ENCODE data around the gene SPATS2L.

Gene SPATS2L

GRCh38 chr2:200461846-200462710 is 155.6 kb downstream of the SPATS2L start:
- Histone ChIP-seq H3F3A (ENCODE audit: low read depth) (no peaks in the 10 kb centered on the region), H3K4me3 (ENCODE audit: low read length, poor library complexity, severe bottlenecking) (no peak overlapping the region), H2AFZ (ENCODE audit: low read length) (no peak overlapping the region), H3K9ac (ENCODE audit: low read depth, low read length, poor library complexity, severe bottlenecking) (no peak overlapping the region), H3K27me3 (ENCODE audit: insufficient read depth, low read length, poor library complexity, severe bottlenecking) (no peaks in the 10 kb centered on the region), H3K79me2 (ENCODE audit: insufficient read depth, low read length) (no peaks in the 10 kb centered on the region), H3K4me2 (ENCODE audit: low read depth, low read length, poor library complexity, severe bottlenecking) (no peak overlapping the region), H3K36me3 (ENCODE audit: insufficient read depth, low read length) (no peaks in the 10 kb centered on the region), H3K9me2 (replicated peaks; ENCODE audit: low read depth, low read length) (no peaks in the 10 kb centered on the region), H4K20me1 (ENCODE audit: insufficient read depth, low read length, poor library complexity, severe bottlenecking) (no peaks in the 10 kb centered on the region), H3K4me1 (ENCODE audit: insufficient read depth, low read length, poor library complexity, severe bottlenecking) (peaks cover 13% of the 10 kb centered on the region), H3K9me3 (ENCODE audit: insufficient read depth, low read depth, low read length) (no peaks in the 10 kb centered on the region)
- TF ChIP-seq EZH2phosphoT487 (IDR thresholded peaks at IDR 0.05; ENCODE audit: borderline replicate concordance) (no peak), CTCF (conservative IDR thresholded peaks at IDR 0.05; ENCODE audit: low read length) (no peak)

DNA sequence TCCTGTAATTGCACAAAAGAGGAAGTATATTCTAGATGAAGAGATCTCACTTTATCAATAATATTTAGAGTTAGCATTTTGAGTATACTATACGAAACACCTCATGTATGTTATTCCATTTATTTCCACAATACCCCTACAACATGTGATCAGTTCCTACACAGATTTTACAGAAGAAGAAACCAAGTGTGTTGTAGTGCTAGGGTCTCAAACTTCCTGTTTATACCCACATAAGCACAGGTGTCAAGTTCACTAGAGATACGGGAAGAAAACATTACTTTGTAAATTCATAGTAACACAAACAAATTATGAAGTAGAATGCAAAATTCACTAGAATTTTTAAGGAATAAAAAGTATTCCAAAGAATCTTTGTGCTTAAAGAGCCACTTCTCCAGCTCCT is 157.0 kb downstream of the SPATS2L start:
- TF ChIP-seq EZH2phosphoT487 (IDR thresholded peaks at IDR 0.05; ENCODE audit: borderline replicate concordance) (no peak), CTCF (conservative IDR thresholded peaks at IDR 0.05; ENCODE audit: low read length) (no peak)
- H4K20me1 ChIP-seq (ENCODE audit: insufficient read depth, low read length, poor library complexity, severe bottlenecking): no peaks in the 10 kb centered on the region
- no peaks in the 10 kb centered on the region for H3K36me3 ChIP-seq (ENCODE audit: insufficient read depth, low read length)
- H3K9me2 ChIP-seq (replicated peaks; ENCODE audit: low read depth, low read length): no peaks in the 10 kb centered on the region
- H3K27me3 ChIP-seq (ENCODE audit: insufficient read depth, low read length, poor library complexity, severe bottlenecking): no peaks in the 10 kb centered on the region
- no peaks in the 10 kb centered on the region for H3K79me2 ChIP-seq (ENCODE audit: insufficient read depth, low read length)
- no peak overlapping the region for H3K4me2 ChIP-seq (ENCODE audit: low read depth, low read length, poor library complexity, severe bottlenecking)
- no peaks in the 10 kb centered on the region for H3K9me3 ChIP-seq (ENCODE audit: insufficient read depth, low read depth, low read length)
- no peaks in the 10 kb centered on the region for H3F3A ChIP-seq (ENCODE audit: low read depth)
- H3K4me3 ChIP-seq (ENCODE audit: low read length, poor library complexity, severe bottlenecking): no peak overlapping the region
- H2AFZ ChIP-seq (ENCODE audit: low read length): no peak overlapping the region
- no peak overlapping the region for H3K9ac ChIP-seq (ENCODE audit: low read depth, low read length, poor library complexity, severe bottlenecking)
- peaks cover 23% of the 10 kb centered on the region for H3K4me1 ChIP-seq (ENCODE audit: insufficient read depth, low read length, poor library complexity, severe bottlenecking)

- Histone ChIP-seq H2AFZ (ENCODE audit: low read length) (peak overlapping the region; percentile 34; the same call in 1 of the 2 replicates), H3K9me3 (ENCODE audit: insufficient read depth, low read depth, low read length) (no peaks in the 10 kb centered on the region), H3K9me2 (replicated peaks; ENCODE audit: low read depth, low read length) (no peaks in the 10 kb centered on the region), H3F3A (ENCODE audit: low read depth) (no peaks in the 10 kb centered on the region), H4K20me1 (ENCODE audit: insufficient read depth, low read length, poor library complexity, severe bottlenecking) (no peaks in the 10 kb centered on the region), H3K9ac (ENCODE audit: low read depth, low read length, poor library complexity, severe bottlenecking) (no peak overlapping the region), H3K4me3 (ENCODE audit: low read length, poor library complexity, severe bottlenecking) (no peak overlapping the region), H3K4me2 (ENCODE audit: low read depth, low read length, poor library complexity, severe bottlenecking) (no peak overlapping the region), H3K79me2 (ENCODE audit: insufficient read depth, low read length) (no peaks in the 10 kb centered on the region), H3K4me1 (ENCODE audit: insufficient read depth, low read length, poor library complexity, severe bottlenecking) (peaks cover 27% of the 10 kb centered on the region), H3K27me3 (ENCODE audit: insufficient read depth, low read length, poor library complexity, severe bottlenecking) (no peaks in the 10 kb centered on the region), H3K36me3 (ENCODE audit: insufficient read depth, low read length) (no peaks in the 10 kb centered on the region)
- no peak for TF ChIP-seq CTCF (conservative IDR thresholded peaks at IDR 0.05; ENCODE audit: low read length)
- TF ChIP-seq EZH2phosphoT487 (IDR thresholded peaks at IDR 0.05; ENCODE audit: borderline replicate concordance): no peak
These were observed 160.2 kb downstream of the SPATS2L start for GRCh38 chr2:200466425-200467418.

Measured in Loucy (cell line).